Large intestine (tissue), 3 donors: ENCODE measurements around the gene NUDT14. TPM values are rescaled to one million over a fixed set of nuclear protein-coding genes. Genes with fewer than 3 reads are reported as not detected.

Experiments
- DNase-seq, 2 donors: peaks; one replicate each; pipeline versions ENCODE4 v3.0.0 to v3.0.0-alpha.2; 2013
- H3K27ac ChIP-seq: one replicate; pipeline ENCODE4 v1.5.1; 2013; ENCODE audit warnings: low read length
- H3K27me3 ChIP-seq: 2 replicates; pipeline ENCODE4 v1.6.1; 2013; ENCODE audit warnings: low read length; ENCODE audit not compliant: control insufficient read depth, insufficient read depth
- H3K36me3 ChIP-seq: 2 replicates; pipeline ENCODE4 v1.6.1; 2013; ENCODE audit warnings: low read length; ENCODE audit not compliant: control insufficient read depth, insufficient read depth
- H3K4me1 ChIP-seq: one replicate; pipeline ENCODE4 v1.6.1; 2013; ENCODE audit warnings: low read length; ENCODE audit not compliant: control insufficient read depth, insufficient read depth
- H3K4me3 ChIP-seq: one replicate; pipeline ENCODE4 v1.5.1; 2013; ENCODE audit warnings: low read length
- H3K9me3 ChIP-seq: one replicate; pipeline ENCODE4 v1.6.1; 2013; ENCODE audit warnings: mild to moderate bottlenecking, low read depth, low read length, moderate library complexity; ENCODE audit not compliant: control insufficient read depth
- WGBS: methylation state at CpG from one replicate; pipeline ENCODE4 v1.1.5; 2013; ENCODE audit warnings: low lambda C conversion rate; ENCODE audit not compliant: insufficient coverage; 5-methylcytosine and 5-hydroxymethylcytosine counted together
- polyA plus RNA-seq: library from polyadenylated mRNA; unstranded; fragments of 120-200 nt; gene quantifications from one replicate; pipeline ENCODE4 v1.2.1, GENCODE V29; 2013

The NUDT14 gene
- polyA plus RNA-seq, 1 donor = 64.4 TPM

DNA sequence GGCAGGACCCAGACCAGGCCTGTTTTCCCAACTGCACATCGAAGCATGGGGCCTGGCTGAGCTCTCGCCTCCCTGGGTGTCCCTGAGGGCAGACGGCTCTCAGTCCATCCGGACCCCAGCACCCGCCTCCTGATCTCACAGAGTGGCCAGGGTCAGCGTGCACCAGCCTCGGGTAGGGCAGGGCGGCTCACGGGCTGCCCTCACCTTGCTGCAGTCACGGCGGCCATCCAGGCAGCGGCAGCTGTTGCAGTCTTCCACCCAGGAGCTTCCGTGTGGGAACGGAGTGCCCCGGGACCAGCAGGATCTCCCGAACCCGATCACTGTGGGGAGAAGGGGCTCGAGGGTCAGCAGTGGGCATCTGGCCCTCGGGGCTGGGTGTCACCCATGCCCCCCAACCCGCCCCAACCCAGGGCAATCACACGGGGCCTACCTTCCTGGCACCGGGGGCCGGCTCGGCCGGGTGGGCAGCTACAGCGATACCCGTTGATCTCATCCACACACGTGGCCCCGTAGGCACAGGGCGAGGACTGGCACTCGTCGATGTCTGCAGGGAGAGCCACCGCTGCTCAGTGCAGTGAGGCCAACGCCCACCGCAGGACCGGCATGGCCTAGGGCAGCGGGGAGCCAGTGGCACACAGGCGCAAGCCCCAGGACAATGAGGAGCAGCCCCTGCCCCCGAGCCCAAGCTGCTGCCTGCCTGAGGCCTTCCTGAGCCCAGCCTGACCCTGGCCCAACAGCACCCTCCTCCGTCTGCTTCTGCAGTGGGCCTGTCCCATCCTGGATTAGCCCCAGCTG lies 34.7 kb downstream of the NUDT14 start:
- Histone ChIP-seq H3K4me1 (no peaks in the 10 kb centered on the region), H3K27ac (no peak overlapping the region), H3K36me3 (peaks cover 2% of the 10 kb centered on the region), H3K4me3 (no peak overlapping the region), H3K27me3 (no peaks in the 10 kb centered on the region), H3K9me3 (peaks cover 9% of the 10 kb centered on the region)
- 80% methylated on average over 1 of the region's 40 CpGs for WGBS
- no peak for DNase-seq

DNA sequence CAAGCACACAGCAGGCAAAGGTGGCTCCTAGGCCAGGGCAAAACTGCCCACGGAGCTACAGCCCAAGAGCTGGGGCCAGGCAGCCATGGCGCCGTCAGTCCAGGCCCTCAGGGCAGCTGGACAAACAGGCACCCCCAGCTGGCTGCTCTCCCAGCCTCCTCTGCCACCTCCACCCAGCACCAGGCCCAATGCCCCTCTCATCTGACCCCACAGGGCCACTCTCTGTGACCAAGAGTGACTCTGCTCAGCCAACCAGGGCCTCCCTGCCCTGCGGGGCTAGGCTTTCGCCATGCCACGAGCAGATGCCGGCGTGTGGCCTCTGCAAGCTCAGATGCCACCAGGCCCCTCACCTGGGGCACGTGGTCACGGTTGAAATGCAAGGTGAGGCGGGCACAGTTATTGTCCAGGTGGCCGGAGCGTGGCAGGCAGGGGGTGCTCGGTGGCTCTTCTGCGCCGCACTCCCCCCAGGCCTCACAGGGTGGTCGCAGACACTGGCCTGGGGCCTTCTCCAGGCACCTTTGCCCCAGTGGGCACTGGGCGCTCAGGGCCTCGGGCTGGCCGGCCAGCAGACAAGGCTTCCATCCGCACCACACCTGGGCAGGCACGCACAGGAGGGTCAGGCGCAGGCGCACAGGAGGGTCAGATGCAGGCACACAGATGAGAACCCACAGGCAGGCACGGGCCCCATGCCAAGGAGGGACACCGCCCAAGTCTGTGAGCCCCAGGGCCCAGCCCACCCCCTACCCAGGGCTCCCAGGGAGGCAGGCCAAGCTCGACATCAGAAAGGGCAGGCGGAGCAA lies 35.5 kb downstream of the NUDT14 start:
- Histone ChIP-seq H3K9me3 (peaks cover 10% of the 10 kb centered on the region), H3K4me1 (no peaks in the 10 kb centered on the region), H3K27me3 (no peaks in the 10 kb centered on the region), H3K27ac (no peak overlapping the region), H3K4me3 (no peak overlapping the region), H3K36me3 (peaks cover 2% of the 10 kb centered on the region)
- no CpG with 5 or more reads among the region's 28 CpGs for WGBS
- no peak for DNase-seq

DNA sequence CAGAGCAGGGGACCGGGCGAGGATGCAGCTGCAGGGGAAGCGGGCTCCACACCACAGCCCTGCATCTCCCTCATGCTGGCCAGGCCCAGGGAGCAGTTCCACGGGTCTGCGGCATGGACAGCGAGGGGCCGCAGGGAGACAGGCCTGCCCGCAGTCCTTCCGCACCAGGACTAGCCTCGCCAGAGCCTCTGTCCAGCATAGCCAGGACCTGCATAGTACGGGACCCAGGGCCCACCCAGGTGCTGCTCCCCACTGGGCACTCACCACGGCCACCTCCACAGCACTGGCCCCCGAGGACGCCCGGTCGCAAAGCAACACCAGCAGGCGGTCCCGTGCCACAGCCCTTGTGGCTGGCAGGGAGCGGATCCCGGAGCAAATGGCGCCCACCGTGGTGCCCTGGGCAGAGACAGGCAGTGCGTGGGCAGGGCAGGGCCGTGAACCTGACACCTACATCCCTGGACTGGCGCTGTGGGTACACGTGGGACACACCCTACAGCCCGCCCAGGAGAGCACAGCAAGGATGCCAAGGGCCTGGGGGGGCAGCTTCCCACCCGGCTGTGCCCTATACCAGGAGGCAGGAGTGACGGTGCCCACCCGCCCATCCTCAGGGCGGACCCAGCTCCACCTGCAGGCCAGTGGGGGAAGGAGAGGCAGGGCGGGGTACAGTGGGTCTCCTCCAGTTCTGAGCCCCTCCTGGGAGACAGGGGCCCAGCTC lies 36.3 kb downstream of the NUDT14 start:
- Histone ChIP-seq H3K36me3 (peaks cover 2% of the 10 kb centered on the region), H3K9me3 (peaks cover 16% of the 10 kb centered on the region)
- no peak for DNase-seq

DNA sequence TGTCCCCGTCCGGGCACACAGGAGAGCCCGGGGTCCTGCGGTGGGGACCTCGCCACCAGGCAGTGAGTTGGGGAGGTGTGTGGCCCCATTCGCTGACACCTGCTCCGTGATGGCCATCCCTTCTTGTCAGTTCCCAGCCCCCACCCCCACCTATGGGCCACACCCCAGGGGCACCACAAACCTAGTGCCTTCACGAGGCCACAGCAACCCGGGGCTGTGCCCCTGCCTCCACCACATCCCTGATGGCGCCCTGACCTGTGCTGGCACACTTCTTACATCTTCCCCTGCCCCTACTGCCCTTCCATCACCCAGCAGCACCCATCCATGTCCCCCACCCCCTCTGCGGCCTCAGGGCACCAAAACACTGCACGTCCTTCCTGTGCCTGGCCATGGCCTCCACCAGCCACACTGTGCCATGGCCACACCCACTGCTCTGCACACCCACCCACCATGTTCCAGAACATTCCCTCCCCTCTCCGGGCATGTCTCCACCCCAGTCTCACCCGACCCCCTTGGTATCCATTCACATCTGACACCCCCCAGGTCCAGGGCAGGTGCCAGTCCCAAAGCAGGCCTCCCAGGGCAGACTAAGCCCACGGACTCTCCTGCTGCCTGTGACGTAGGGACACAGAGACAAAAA lies 37.0 kb downstream of the NUDT14 start:
- no peak overlapping the region for H3K27ac ChIP-seq
- DNase-seq = no peak
- H3K36me3 ChIP-seq = peaks cover 2% of the 10 kb centered on the region
- H3K4me1 ChIP-seq = no peaks in the 10 kb centered on the region
- H3K4me3 ChIP-seq = no peak overlapping the region
- H3K27me3 ChIP-seq = no peaks in the 10 kb centered on the region
- H3K9me3 ChIP-seq = peaks cover 23% of the 10 kb centered on the region
- WGBS = no CpG with 5 or more reads among the region's 16 CpGs

More for the DNA sequence above, 36.3 kb downstream of the NUDT14 start:
- no peak overlapping the region for H3K27ac ChIP-seq
- H3K4me3 ChIP-seq = no peak overlapping the region
- H3K27me3 ChIP-seq = no peaks in the 10 kb centered on the region
- WGBS = no CpG with 5 or more reads among the region's 32 CpGs
- H3K4me1 ChIP-seq = no peaks in the 10 kb centered on the region

DNA sequence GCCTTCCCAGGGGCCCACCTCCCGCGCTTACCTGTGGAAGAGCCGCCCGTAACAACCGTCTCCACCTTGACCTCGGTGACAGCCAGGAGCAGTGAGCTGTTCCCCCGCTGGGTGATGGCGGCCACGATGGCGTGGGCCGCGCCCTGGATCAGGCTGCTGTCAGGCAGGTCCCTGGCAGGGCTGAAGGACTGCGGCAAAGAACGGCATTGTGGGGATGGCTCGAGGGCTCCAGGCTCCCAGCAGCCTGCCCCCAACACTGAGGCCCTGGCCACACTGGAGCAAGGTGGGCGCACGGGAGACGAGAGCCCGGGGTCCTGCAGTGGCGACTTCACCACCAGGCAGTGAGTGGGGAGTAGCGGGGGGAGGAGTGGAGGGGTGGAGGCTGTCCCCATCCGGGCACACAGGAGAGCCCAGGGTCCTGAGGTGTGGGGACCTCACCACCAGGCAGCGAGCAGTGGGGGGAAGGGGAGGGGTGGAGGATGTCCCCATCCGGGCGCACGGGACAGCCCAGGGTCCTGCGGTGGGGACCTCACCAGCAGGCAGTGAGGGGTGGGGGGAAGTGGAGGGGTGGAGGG lies 37.6 kb downstream of the NUDT14 start:
- WGBS = no CpG with 5 or more reads among the region's 27 CpGs

DNA sequence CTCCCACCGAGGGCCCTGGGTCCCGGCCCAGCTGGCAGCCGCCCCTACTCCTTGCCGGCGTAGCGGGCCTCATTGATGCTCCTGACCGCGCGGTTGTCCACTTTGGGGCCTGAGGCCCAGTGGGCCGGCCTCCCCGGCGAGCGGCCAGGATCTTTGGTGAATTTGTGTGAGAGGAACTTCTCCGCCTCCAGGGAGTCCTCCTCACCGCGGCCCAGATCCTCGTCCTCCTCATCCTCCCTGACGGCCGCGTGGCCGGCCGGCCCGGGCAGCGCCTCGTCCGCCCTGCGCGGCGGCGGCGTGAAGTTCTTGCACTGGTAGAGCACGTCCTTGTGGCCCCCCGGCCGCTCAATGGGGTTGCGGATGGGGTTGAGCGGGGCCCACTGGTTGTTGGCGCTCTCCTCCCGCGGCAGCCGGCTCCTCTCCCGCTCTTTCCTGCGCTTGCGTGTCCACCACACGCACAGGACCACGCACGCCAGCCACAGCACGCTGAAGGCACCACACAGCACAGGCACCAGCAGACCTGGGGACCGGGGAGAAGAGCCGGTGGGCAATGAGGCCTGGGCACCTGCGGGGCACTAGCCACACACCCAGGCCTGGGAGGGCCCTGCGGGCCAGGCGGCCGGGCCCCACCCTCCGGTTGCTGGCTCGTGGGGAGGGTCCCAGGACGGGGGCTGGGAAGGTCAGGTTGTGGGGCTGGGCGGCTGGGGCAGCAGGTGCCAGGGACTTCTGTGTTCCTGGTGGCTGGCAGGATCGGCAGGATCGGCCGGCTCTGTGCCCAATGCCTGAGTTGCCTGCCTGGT lies 38.3 kb downstream of the NUDT14 start:
- no CpG with 5 or more reads among the region's 60 CpGs for WGBS
- no peak overlapping the region for H3K27ac ChIP-seq
- no peaks in the 10 kb centered on the region for H3K4me1 ChIP-seq
- DNase-seq = no peak
- H3K4me3 ChIP-seq = no peak overlapping the region
- peaks cover 23% of the 10 kb centered on the region for H3K9me3 ChIP-seq
- H3K36me3 ChIP-seq = peaks cover 2% of the 10 kb centered on the region
- H3K27me3 ChIP-seq = no peaks in the 10 kb centered on the region

More for the DNA sequence above, 37.6 kb downstream of the NUDT14 start:
- no peaks in the 10 kb centered on the region for H3K4me1 ChIP-seq
- peaks cover 2% of the 10 kb centered on the region for H3K36me3 ChIP-seq
- no peak overlapping the region for H3K4me3 ChIP-seq
- H3K27ac ChIP-seq = no peak overlapping the region
- no peak for DNase-seq
- no peaks in the 10 kb centered on the region for H3K27me3 ChIP-seq
- peaks cover 23% of the 10 kb centered on the region for H3K9me3 ChIP-seq

DNA sequence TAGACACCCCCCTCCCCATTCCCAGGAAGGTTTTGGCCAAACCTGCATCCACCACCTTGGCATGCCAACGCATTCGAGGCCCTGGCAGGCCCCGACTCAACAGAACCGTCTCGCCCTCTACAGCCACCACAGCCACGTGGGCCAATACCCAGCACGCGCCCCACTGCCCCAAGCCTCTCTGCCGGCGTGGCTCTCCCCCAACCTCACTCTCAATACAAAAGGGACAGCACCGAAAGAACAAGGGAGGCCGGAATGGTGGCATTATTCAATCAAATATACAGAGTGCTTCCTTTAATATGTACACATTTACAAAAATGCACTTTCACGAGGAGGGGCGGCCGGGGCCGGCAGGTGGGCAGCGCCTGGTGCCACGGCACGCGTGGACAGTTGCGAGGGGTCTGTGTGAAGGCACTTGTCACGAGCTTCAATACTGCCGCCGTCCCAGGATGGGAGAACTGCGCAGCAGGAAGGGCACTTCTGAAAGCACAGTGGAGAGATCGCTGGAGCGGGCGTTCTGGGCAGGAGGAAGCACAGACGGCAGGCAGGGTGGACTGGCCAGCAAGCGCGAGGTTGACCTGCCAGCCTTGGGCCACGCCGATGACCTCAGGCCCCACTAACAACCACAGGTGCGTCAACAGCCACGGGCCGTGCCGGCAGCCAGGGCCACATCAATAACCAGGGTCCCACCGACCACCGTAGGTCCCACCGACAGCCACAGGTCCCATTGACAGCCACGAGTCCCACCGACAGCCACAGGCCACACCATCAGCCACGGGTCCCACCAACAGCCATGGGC lies 39.4 kb downstream of the NUDT14 start:
- WGBS = no CpG with 5 or more reads among the region's 43 CpGs
- Histone ChIP-seq H3K9me3 (peaks cover 23% of the 10 kb centered on the region), H3K27ac (no peak overlapping the region), H3K27me3 (no peaks in the 10 kb centered on the region), H3K36me3 (peaks cover 2% of the 10 kb centered on the region), H3K4me1 (no peaks in the 10 kb centered on the region), H3K4me3 (no peak overlapping the region)
- DNase-seq = no peak

DNA sequence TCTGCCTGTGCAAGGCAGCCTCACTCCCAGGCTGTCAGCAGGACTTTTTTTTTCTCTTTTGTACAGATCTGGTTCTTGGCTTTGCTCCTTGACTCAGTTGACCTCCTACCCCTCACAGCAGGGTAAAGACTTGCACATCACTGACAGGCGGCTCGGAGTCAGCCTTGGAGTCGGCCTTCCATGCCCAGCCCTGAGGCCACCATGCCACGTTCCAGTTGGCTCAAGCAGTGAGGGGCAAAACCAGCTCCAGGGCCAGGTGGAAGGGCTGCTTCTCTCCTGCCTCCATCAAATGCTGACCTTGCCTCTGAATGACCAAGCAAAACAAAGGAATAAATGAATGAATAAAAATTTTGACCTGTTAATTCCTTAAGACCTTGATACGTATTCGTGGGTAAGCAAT lies 40.1 kb downstream of the NUDT14 start:
- Histone ChIP-seq H3K27me3 (no peaks in the 10 kb centered on the region), H3K9me3 (peaks cover 23% of the 10 kb centered on the region), H3K36me3 (peaks cover 2% of the 10 kb centered on the region), H3K4me3 (no peak overlapping the region), H3K4me1 (no peaks in the 10 kb centered on the region), H3K27ac (no peak overlapping the region)
- WGBS = no CpG with 5 or more reads among the region's 6 CpGs
- DNase-seq = no peak

DNA sequence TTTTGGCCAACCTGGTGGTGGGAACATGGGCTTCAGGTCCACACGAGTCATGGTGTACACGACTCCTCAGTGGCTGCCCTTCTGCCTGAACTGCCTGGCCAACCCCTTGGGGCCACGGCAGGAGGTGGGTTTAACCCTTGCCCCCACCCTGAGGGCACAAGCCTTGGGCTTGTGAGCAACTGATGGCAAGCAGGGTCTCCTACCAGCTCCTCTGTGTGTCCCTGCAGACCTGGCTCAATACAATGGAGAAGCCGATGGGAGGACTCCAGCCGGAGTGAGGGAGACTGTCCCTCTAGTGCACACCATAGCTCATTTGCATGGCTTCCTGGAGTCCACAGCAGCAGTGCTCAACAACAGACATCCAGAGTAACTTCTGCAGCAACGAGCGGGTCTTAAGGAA lies 40.5 kb downstream of the NUDT14 start:
- no peak overlapping the region for H3K27ac ChIP-seq
- DNase-seq = no peak
- H3K4me1 ChIP-seq = no peaks in the 10 kb centered on the region
- WGBS = 100% methylated on average over 2 of the region's 7 CpGs
- H3K27me3 ChIP-seq = no peaks in the 10 kb centered on the region
- peaks cover 23% of the 10 kb centered on the region for H3K9me3 ChIP-seq
- peaks cover 2% of the 10 kb centered on the region for H3K36me3 ChIP-seq
- no peak overlapping the region for H3K4me3 ChIP-seq
